ENCODE data around the gene ITGB5. TPM values are rescaled to one million over a fixed set of nuclear protein-coding genes. Genes with fewer than 3 reads are reported as not detected.

The ITGB5 gene
- total and polyA plus RNA-seq, 2 donors (not counting 3 experiments of a cell fraction or from before 2014, with no cell fraction given), result 144 to 170 TPM

- no peak for DNase-seq (ENCODE audit: low read depth, low spot score)
- Histone ChIP-seq H3K9me1 (replicated peaks; ENCODE audit: control insufficient read depth, extremely low read depth, insufficient read depth, low read length) (no peaks in the 10 kb centered on the region), H3K79me2 (ENCODE audit: control insufficient read depth, insufficient read depth, low read length) (no peaks in the 10 kb centered on the region), H3K36me3 (ENCODE audit: control insufficient read depth in 2 of 2, extremely low read depth in 1 of 2, insufficient read depth in 2 of 2, low read length in 2 of 2) (peaks cover 2 to 4% of the 10 kb centered on the region in 2 experiments), H3K9ac (replicated peaks; ENCODE audit: extremely low read depth, insufficient read depth, low read length) (no peak overlapping the region), H3K27me3 (ENCODE audit: control insufficient read depth in 2 of 2, insufficient read depth in 2 of 2, low read length in 2 of 2) (no peaks in the 10 kb centered on the region), H3K4me2 (ENCODE audit: insufficient read depth, low read length) (no peak overlapping the region), H3K9me3 (replicated peaks; ENCODE audit: control insufficient read depth, insufficient read depth, low read length) (no peaks in the 10 kb centered on the region), H2AFZ (ENCODE audit: low read depth, low read length) (no peak overlapping the region), H4K20me1 (replicated peaks; ENCODE audit: control insufficient read depth, extremely low read depth, insufficient read depth, low read length) (no peaks in the 10 kb centered on the region), H3K27ac (ENCODE audit: insufficient read depth, low read depth, low read length) (no peak overlapping the region), H3K4me1 (ENCODE audit: control insufficient read depth, extremely low read depth, insufficient read depth, low read length) (peaks cover 8% of the 10 kb centered on the region), H3K4me3 (replicated peaks in 1 of 3; ENCODE audit: insufficient read depth in 1 of 3, low read depth in 1 of 3, low read length in 3 of 3) (no peak overlapping the region)
- ChIA-PET CTCF (interaction anchor here (2.0 to 3.1 kb wide), 3 partner anchors 12 to 102 kb away, joined by 9 to 19 read pairs (median 17); no protein-coding TSS in a partner anchor), POLR2A (no interaction called here)
- TF ChIP-seq FOS (IDR thresholded peaks at IDR 0.05; ENCODE audit: borderline replicate concordance, insufficient read depth, low read length), result no peak
- TF ChIP-seq, protein P1, sequence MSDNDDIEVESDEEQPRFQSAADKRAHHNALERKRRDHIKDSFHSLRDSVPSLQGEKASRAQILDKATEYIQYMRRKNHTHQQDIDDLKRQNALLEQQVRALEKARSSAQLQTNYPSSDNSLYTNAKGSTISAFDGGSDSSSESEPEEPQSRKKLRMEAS (IDR thresholded peaks at IDR 0.05; ENCODE audit: insufficient read depth, insufficient read length), result no peak
- no peak for TF ChIP-seq EZH2 (IDR thresholded peaks at IDR 0.05; ENCODE audit: borderline replicate concordance, low read depth, low read length, severe bottlenecking)
- TF ChIP-seq GATA2 (IDR thresholded peaks at IDR 0.05; ENCODE audit: insufficient read depth, insufficient read length, low read depth, low read length), result no peak
- TF ChIP-seq, protein P2, sequence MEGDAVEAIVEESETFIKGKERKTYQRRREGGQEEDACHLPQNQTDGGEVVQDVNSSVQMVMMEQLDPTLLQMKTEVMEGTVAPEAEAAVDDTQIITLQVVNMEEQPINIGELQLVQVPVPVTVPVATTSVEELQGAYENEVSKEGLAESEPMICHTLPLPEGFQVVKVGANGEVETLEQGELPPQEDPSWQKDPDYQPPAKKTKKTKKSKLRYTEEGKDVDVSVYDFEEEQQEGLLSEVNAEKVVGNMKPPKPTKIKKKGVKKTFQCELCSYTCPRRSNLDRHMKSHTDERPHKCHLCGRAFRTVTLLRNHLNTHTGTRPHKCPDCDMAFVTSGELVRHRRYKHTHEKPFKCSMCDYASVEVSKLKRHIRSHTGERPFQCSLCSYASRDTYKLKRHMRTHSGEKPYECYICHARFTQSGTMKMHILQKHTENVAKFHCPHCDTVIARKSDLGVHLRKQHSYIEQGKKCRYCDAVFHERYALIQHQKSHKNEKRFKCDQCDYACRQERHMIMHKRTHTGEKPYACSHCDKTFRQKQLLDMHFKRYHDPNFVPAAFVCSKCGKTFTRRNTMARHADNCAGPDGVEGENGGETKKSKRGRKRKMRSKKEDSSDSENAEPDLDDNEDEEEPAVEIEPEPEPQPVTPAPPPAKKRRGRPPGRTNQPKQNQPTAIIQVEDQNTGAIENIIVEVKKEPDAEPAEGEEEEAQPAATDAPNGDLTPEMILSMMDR (IDR thresholded peaks at IDR 0.05; ENCODE audit: extremely low read depth in 1 of 2, insufficient read depth in 1 of 2, low read depth in 1 of 2, low read length in 2 of 2), result no peak
- TF ChIP-seq JUN (IDR thresholded peaks at IDR 0.05; ENCODE audit: borderline replicate concordance, insufficient read depth, insufficient read length, low read depth), result no peak
- no peak for TF ChIP-seq MYC (IDR thresholded peaks at IDR 0.05; ENCODE audit: low read depth, low read length)
- TF ChIP-seq POLR2A (IDR thresholded peaks at IDR 0.05; ENCODE audit: low read depth, low read length), result no peak
- no peak for TF ChIP-seq POLR2AphosphoS5 (IDR thresholded peaks at IDR 0.05; ENCODE audit: insufficient read depth, low read depth, low read length)
- no TSS peak for BruUV-seq (replicated peaks)
- intact Hi-C loops (cut with micrococcal nuclease) (no loop called here), dilution Hi-C loops (cut with MboI; ENCODE audit: extremely low pct_ligation_motif_present, low sequenced_read_pairs) (no loop called here)
- no peak for FAIRE-seq
These were observed 87.5 kb downstream of the ITGB5 start for GRCh38 chr3:124799676-124800075.

All from endothelial cell of umbilical vein (primary cell).